Uterus (tissue), 4 donors: ENCODE measurements around the gene CPM. TPM values are rescaled to one million over a fixed set of nuclear protein-coding genes. Genes with fewer than 3 reads are reported as not detected.

Source experiments
- DNase-seq, 2 donors: peaks; one replicate each; pipeline ENCODE4 v3.0.0-alpha.2; 2019 to 2020
- H3K27ac ChIP-seq, 2 donors: fragments of 200-600 bp; sonication (generic); 1 replicate in 1 of 2; 2 replicates in 1 of 2; pipeline ENCODE4 v1.5.1; 2016 to 2018
- H3K27me3 ChIP-seq, 2 donors: fragments of 200-600 bp; sonication (generic); one replicate each; pipeline ENCODE4 v1.5.1; 2018 to 2019; ENCODE audit warnings: control low read depth in 1 of 2
- H3K36me3 ChIP-seq, 2 donors: fragments of 200-600 bp; sonication (generic); one replicate each; pipeline ENCODE4 v1.5.1; 2019; ENCODE audit warnings: control low read depth in 1 of 2
- H3K4me1 ChIP-seq, 2 donors: fragments of 200-600 bp; sonication (generic); one replicate each; pipeline ENCODE4 v1.5.1; 2018 to 2019; ENCODE audit warnings: control low read depth in 1 of 2
- H3K4me3 ChIP-seq, 2 donors: fragments of 200-600 bp; sonication (generic); 1 replicate in 1 of 2; 2 replicates in 1 of 2; pipeline ENCODE4 v1.5.1; 2018 to 2019; ENCODE audit warnings: mild to moderate bottlenecking in 1 of 2
- H3K9me3 ChIP-seq, 2 donors: fragments of 200-600 bp; sonication (generic); one replicate each; pipeline ENCODE4 v1.5.1; 2019; ENCODE audit warnings: control low read depth in 1 of 2
- CTCF ChIP-seq, 4 experiments: fragments of 200-600 bp in 2 of 4; fragments of 450-650 bp in 2 of 4; sonication (generic) in 2 of 4; IDR thresholded peaks; one replicate each; pipeline ENCODE4 v1.5.1; 2016 to 2019; ENCODE audit warnings: antibody characterized with exemption in 4 of 4, mild to moderate bottlenecking in 2 of 4, moderate library complexity in 1 of 4
- POLR2A ChIP-seq, 2 donors: fragments of 450-650 bp; IDR thresholded peaks; one replicate each; pipeline ENCODE4 v1.6.1; 2016; ENCODE audit warnings: antibody characterized with exemption in 2 of 2, mild to moderate bottlenecking in 1 of 2, moderate library complexity in 1 of 2
- intact Hi-C: fragments of 100-400 bp; cut with DNase I; formaldehyde crosslinking; loops from one replicate; pipeline ENCODE4 v1.15.1; 2023; ENCODE audit warnings: low total_unique reads
- total RNA-seq, 4 donors: library from RNA; depleted of rRNA in 3 of 4; stranded (reverse); fragments of >200 nt in 3 of 4; gene quantifications; one replicate each; pipeline versions ENCODE4 v1.1.0 to v1.2.4, GENCODE V29; 2014 to 2023
- donor health status: DM: yes; HTN: yes; CAD: no.

CPM gene
- total RNA-seq, 4 donors from 2014 or later, result 4.4 to 20.0 (median 10.7) TPM

GRCh38 chr12:68846811-68847210 is 86.2 kb downstream of the CPM start:
- Histone ChIP-seq H3K4me3 (no peak overlapping the region), H3K9me3 (no peaks in the 10 kb centered on the region), H3K4me1 (no peaks in the 10 kb centered on the region), H3K36me3 (no peaks in the 10 kb centered on the region), H3K27ac (no peak overlapping the region), H3K27me3 (no peaks in the 10 kb centered on the region)
- intact Hi-C loops, result no loop called here
- no peak for DNase-seq
- TF ChIP-seq POLR2A (IDR thresholded peaks at IDR 0.05) (no peak), CTCF (IDR thresholded peaks at IDR 0.05) (no peak)

- Histone ChIP-seq H3K4me3 (no peak overlapping the region), H3K27ac (no peak overlapping the region), H3K27me3 (no peaks in the 10 kb centered on the region), H3K4me1 (no peaks in the 10 kb centered on the region), H3K36me3 (no peaks in the 10 kb centered on the region), H3K9me3 (no peaks in the 10 kb centered on the region)
- TF ChIP-seq CTCF (IDR thresholded peaks at IDR 0.05), result no peak
- no peak for TF ChIP-seq POLR2A (IDR thresholded peaks at IDR 0.05)
- intact Hi-C loops, result no loop called here
- DNase-seq, result no peak
Observed at GRCh38 chr12:68844788-68845695, 87.9 kb downstream of the CPM start.

- no peak for DNase-seq
- Histone ChIP-seq H3K4me1 (no peaks in the 10 kb centered on the region), H3K36me3 (no peaks in the 10 kb centered on the region), H3K9me3 (no peaks in the 10 kb centered on the region), H3K4me3 (no peak overlapping the region), H3K27me3 (no peaks in the 10 kb centered on the region), H3K27ac (no peak overlapping the region)
- intact Hi-C loops, result no loop called here
- TF ChIP-seq POLR2A (IDR thresholded peaks at IDR 0.05), result no peak
- no peak for TF ChIP-seq CTCF (IDR thresholded peaks at IDR 0.05)
Observed at GRCh38 chr12:68844318-68844745, 88.6 kb downstream of the CPM start.

- TF ChIP-seq POLR2A (IDR thresholded peaks at IDR 0.05), result no peak
- no peak for TF ChIP-seq CTCF (IDR thresholded peaks at IDR 0.05)
- Histone ChIP-seq H3K27me3 (no peaks in the 10 kb centered on the region), H3K4me1 (no peaks in the 10 kb centered on the region), H3K9me3 (no peaks in the 10 kb centered on the region), H3K36me3 (no peaks in the 10 kb centered on the region), H3K4me3 (no peak overlapping the region), H3K27ac (no peak overlapping the region)
- intact Hi-C loops, result no loop called here
- DNase-seq, result no peak
Observed at GRCh38 chr12:68842784-68843567, 90.0 kb downstream of the CPM start.

GRCh38 chr12:68842123-68842522 is 90.8 kb downstream of the CPM start:
- H3K4me1 ChIP-seq, result no peaks in the 10 kb centered on the region
- no peaks in the 10 kb centered on the region for H3K27me3 ChIP-seq
- H3K36me3 ChIP-seq, result peaks cover 0 to 4% of the 10 kb centered on the region in 2 donors
- no peak for DNase-seq
- TF ChIP-seq POLR2A (IDR thresholded peaks at IDR 0.05) (no peak), CTCF (IDR thresholded peaks at IDR 0.05) (no peak)
- H3K4me3 ChIP-seq, result no peak overlapping the region
- intact Hi-C loops, result no loop called here
- no peak overlapping the region for H3K27ac ChIP-seq
- no peaks in the 10 kb centered on the region for H3K9me3 ChIP-seq
